Vagina (tissue), 2 donors: ENCODE measurements around the gene SLC25A4.

Experiments used
- CTCF ChIP-seq, 3 experiments: fragments of 450-650 bp in 2 of 3; fragments of 200-600 bp in 1 of 3; sonication (generic) in 1 of 3; IDR thresholded peaks; one replicate each; pipeline ENCODE4 v1.5.1; 2017 to 2019; ENCODE audit warnings: antibody characterized with exemption in 3 of 3, mild to moderate bottlenecking in 2 of 3, moderate library complexity in 2 of 3
- POLR2A ChIP-seq, 2 donors: fragments of 450-650 bp; IDR thresholded peaks; one replicate each; pipeline ENCODE4 v1.6.1; 2017; ENCODE audit warnings: antibody characterized with exemption in 2 of 2, mild to moderate bottlenecking in 2 of 2, moderate library complexity in 2 of 2
- POLR2AphosphoS5 ChIP-seq, 2 donors: sonication (generic); formaldehyde crosslinking; IDR thresholded peaks; one replicate each; pipeline ENCODE4 v1.9.0; 2017; ENCODE audit warnings: antibody characterized with exemption in 2 of 2, mild to moderate bottlenecking in 2 of 2, low read depth in 1 of 2; ENCODE audit not compliant: insufficient read depth in 1 of 2

- no peak for TF ChIP-seq CTCF (IDR thresholded peaks at IDR 0.05)
- no peak for TF ChIP-seq POLR2AphosphoS5 (IDR thresholded peaks at IDR 0.05; ENCODE audit: insufficient read depth in 1 of 2, low read depth in 1 of 2)
- TF ChIP-seq POLR2A (IDR thresholded peaks at IDR 0.05), result no peak
These were observed 8.2 kb downstream of the SLC25A4 start for GRCh38 chr4:185151296-185151695.
